ENCODE measurements around the gene KATNBL1.
A peak's percentile ranks its signal among the peaks of the same experiment; 100 is the strongest.

Gene KATNBL1

GRCh38 chr15:34209421-34210282, at the start of gene KATNBL1:
KATNBL1 (minus strand) TSS chr15:34210096; CDS start chr15:34163676, 46,420 bp downstream.
- DNase-seq (ENCODE audit: low spot score): peak; percentile 78

GRCh38 chr15:34259566-34259965, 49.7 kb upstream of the KATNBL1 start:
- DNase-seq (ENCODE audit: low spot score): no peak

DNA sequence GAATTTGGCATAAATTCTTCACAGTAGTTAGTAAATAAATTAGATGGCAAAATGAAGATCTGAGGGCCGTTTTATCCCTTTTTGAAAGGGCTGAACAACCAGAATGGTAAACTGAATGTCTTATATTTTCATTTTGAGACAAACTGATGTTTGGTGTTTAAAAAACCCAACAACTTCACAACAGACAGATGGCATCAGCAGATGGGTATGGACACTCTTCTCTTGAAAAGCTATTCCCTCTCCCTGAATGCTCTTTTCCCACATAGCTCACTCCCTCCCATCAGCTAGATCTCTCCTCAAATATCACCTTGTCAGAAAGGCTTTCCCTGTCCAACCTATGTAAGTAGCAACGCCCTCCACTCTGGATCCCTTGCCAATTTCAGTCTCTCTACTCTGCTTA, 48.3 kb upstream of the KATNBL1 start:
- DNase-seq (ENCODE audit: low spot score): no peak

DNA sequence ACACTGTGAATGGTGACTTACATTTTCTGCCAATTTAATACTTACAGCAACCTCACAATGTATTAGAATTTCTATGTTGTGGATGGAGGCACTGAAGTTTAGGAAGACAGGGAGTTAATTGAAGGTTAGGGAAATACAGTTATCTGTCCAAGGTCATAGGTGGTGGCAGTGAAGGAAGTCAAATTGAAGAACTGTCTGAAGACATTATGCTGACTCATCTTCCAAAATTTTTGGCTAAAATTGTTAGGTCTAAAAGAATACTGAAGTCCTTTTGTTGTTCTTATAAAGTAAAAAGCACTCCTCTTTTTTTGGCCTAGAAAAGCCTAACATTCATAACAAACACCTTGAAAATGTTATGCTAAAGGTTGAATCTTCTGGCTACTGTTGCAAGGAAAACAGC, 42.6 kb upstream of the KATNBL1 start:
- no peak for DNase-seq (ENCODE audit: low spot score)

DNA sequence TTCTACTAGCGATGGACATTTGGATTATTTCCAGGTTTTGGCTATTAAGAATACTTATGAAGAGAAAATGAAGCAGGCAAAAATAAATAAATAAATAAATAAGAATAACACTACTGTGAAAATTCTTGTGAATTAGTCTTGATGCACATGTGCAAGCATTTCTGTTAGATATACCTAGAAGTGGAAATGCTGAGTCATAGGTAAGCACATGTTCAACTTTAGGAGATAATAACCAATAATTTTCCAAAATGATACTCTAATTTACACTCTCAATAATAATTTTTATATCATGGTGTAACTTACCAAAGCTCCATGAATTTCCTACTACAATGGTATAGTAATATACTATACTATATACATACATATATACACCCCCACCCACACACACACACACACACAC, 38.3 kb upstream of the KATNBL1 start:
- no peak for DNase-seq (ENCODE audit: low spot score)

DNA sequence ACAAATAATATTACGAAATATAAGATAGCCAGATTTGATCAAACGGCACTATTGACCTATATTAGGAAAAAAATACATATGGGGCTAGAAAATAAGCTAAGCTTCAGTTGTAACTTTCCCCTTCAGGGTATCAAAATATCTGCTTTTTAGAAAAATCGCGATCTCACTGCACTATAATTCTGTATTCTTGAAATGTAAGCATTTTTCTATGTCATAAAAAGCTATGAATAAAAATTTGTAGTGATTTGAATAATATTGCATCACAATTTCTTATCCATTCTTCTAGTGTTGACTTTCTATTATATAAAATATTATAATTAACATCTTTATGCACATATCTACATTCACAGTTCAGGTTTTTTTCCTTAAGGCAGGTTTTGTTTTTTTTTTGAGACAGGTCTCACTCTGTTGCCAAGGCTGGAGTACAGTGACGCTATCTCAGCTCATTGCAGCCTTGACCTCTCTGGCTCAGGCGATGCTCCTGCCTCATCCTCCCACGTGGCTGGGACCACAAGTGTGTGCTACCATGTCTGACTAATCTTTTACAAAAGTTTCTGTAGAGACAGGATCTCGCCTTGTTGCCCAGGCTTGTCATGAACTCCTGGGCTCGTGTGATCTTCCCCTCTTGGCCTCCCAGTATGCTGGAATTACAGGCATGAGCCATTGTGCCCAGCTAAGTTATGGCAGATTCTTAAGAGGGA, 36.5 kb upstream of the KATNBL1 start:
- DNase-seq (ENCODE audit: low spot score): no peak

DNA sequence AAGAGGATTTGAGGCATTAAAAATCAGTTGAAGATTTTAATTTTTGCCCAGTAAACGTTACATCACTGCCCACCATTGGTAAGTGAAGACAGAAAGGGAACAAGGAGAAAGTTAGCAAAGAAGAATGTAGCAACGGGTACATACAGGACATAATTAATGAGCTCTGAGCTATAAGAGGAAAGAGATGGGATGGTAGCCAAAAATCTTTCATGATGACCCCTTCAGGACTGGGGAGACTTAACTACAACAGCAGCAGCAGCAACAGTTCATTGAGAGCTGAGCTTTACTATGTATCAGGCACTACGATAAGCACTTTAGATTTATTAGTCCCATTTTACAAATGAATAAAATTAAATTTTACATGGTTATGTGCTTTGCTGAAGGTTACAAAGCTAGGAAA, 33.3 kb upstream of the KATNBL1 start:
- no peak for DNase-seq (ENCODE audit: low spot score)

DNA sequence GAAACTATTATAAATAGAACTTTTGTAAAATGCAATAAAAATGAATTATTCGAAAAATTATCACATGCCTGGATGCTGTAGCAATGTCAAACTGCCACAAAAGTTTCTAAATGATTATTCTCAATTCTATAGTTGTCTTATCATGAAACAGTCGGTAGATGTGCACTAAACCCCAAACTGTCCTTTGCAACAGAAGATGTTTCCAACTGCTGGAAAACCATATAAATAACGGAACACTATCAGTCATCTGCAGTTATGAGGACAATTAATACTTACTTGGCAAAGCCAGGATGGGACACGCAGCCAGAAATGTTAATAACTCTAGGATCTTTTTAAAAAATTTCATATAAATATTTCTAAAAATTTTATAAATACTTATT, 32.4 kb upstream of the KATNBL1 start:
- no peak for DNase-seq (ENCODE audit: low spot score)

DNA sequence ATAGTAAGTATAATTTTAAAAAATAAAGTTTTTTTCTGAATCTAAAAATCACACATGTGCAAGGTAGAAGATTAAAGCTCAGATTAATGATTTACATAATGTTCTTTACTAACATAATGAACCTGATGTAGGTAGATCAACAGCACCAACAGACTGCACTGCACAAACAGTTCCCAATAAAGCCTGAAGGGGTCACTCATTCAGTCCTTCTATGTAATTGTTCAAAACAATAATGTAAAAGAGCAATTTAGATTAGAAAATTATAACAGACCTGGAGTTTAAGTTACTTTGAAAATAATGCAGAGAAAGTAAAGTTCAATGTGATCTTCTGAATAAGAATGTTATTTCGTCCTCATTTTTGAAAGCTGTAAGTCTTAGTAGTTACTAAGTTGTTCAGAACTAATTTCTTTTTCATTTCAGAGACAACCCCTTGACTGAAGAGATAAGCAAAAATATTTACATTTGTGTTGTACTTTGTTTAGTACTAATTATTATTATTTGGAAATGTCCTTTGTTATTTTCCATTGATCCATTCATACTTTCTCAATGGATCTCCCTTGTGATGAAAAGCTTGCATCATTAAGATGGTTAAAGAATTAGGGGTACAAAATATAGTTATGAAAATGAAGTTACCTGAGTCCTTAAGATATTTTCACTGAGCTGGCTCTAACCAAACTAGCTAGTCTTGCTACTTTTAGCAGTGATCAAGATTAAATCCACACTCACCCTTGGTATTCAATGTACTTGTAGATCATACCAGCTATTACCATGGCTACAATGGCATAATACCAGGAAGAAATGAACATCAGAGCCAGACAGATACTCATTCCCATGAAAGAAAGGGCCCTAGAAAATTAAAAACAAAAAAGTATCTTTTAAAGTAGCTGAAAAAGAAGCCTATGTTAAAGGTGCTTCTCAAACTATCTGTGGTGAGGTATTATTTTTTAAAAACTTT, 31.8 kb upstream of the KATNBL1 start:
- peak; percentile 30 for DNase-seq (ENCODE audit: low spot score)

GRCh38 chr15:34240537-34240936, 30.6 kb upstream of the KATNBL1 start:
- no peak for DNase-seq (ENCODE audit: low spot score)

- no peak for DNase-seq (ENCODE audit: low spot score)
Measured at GRCh38 chr15:34239151-34239808, 29.4 kb upstream of the KATNBL1 start.

GRCh38 chr15:34233614-34234013, 23.7 kb upstream of the KATNBL1 start:
- DNase-seq (ENCODE audit: low spot score): no peak

- no peak for DNase-seq (ENCODE audit: low spot score)
Measured at GRCh38 chr15:34223904-34224596, 14.2 kb upstream of the KATNBL1 start.

DNA sequence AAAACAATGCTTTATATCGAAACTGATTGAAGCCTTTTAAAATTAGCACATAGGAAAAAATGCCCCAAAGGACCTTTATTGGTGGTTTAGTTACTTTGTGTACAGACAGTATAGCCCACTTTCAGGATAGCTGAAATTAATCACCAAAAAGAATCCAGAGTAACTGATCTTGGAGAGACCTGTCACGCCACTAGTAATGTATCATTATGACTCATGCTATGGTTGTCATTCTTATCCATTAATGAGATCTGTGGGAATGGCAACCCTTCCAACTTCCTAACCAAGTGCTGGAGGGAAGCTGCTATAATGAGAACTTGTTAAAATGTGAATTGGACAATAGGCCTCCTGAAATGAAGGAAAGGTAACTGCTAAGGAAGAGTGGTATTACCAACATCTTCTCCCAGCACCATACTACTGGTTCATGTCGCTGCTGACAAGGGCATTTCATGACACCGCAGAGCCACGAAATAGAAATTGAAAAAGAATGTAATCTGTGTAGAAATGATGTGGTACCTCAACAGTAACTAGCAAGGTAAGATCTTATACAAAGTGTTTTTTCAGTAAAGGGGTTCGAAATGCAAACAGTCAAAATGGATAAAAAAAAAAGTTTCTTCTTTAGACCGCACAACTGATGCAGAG, 7.8 kb upstream of the KATNBL1 start:
- DNase-seq (ENCODE audit: low spot score): no peak

DNA sequence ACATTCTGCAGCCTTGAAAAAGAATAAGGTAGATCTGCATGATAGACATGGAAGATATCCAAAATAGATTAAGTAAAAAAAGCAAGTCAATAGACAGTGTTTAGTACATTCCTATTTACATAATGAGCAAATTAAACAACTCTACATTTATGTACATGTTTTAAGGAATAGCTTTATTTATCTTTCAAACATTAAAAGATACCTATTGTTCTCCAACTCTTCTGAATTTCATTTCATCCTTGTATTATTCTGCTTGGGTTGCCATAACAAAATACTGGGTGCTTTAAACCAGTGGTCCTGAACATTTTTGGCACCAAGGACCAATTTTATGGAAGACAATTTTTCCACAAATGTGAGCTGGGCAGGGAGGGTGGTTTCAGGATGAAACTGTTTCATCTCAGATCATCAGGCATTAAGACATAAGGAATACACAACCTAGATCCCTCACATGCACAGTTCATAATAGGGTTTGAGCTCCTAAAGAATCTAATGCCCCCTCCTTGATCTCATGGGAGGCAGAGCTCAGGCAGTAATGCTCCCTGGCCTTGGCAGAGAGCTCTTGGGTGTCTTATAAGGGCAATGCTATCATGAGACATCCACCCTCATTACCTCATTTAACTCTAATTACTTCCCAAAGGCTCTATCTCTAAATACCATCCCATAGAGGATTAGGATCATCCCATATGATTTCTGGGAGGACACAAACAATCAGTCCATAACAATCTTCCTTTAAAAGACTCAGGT, 6.8 kb upstream of the KATNBL1 start:
- DNase-seq (ENCODE audit: low spot score): no peak

DNA sequence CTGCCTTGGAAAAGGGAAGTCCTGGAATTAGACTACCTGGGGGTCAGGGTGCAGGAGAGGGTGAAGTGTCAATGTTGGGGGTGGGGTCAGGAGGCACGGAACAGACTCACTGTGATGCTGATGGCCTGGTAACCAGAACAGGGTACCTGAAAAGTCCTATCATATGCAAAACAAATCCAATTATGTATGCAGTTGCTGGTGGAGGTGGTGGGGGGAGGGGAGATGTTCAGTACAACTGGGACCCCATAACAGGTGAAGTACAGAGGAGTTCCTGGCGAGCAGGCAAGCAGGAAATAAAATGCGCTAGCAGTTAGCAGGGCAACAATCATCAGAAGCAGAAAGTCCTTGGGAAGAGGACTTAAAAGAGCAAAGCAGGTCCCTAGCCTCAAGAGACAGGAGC, 4.2 kb upstream of the KATNBL1 start:
- no peak for DNase-seq (ENCODE audit: low spot score)

- DNase-seq (ENCODE audit: low spot score): no peak
Measured at GRCh38 chr15:34213690-34214089, 3.8 kb upstream of the KATNBL1 start.

GRCh38 chr15:34206011-34206410, 3.9 kb downstream of the KATNBL1 start:
- no peak for DNase-seq (ENCODE audit: low spot score)

- no peak for DNase-seq (ENCODE audit: low spot score)
Measured at GRCh38 chr15:34203936-34204335, 6.0 kb downstream of the KATNBL1 start.

DNA sequence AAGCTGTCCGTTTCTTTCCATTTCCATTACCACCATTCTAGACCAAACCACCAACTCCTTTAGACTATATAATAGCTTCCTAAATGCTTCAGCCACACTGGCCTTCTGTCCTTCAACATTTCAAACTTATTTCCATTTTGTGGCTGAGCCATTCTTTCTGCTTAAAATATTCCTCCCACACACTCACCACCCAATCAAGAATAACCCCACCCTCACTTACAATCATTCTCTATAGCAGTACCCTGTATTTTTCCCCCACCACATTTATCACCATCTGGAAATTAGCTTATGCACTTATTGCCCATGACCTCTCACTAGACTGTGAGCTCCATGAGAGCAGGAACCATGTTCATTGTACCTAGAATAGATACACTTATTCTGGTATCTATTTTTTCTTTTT, 6.6 kb downstream of the KATNBL1 start:
- DNase-seq (ENCODE audit: low spot score): no peak
